Subcutaneous abdominal adipose tissue (tissue), 5 donors: Measurements from ENCODE around the gene PPP3CA.
"Not testable (repeated sequence)": the region's sequence is repeated elsewhere in the genome, so short reads cannot be mapped to it uniquely, and the experiment has no call there.

ENCODE experiments used
- H3K27ac ChIP-seq: one replicate; pipeline ENCODE4 v1.7.0; 2013; ENCODE audit warnings: low read depth, mild to moderate bottlenecking, inconsistent platforms, low read length, moderate library complexity
- H3K27me3 ChIP-seq, 5 donors: one replicate each; pipeline ENCODE4 v1.7.0; 2013; ENCODE audit warnings: low read length in 5 of 5, inconsistent platforms in 1 of 5; ENCODE audit not compliant: control insufficient read depth in 5 of 5, insufficient read depth in 4 of 5
- H3K36me3 ChIP-seq, 5 donors: one replicate each; pipeline ENCODE4 v1.7.0; 2013; ENCODE audit warnings: low read length in 5 of 5; ENCODE audit not compliant: control insufficient read depth in 5 of 5, insufficient read depth in 5 of 5
- H3K4me1 ChIP-seq, 5 donors: one replicate each; pipeline ENCODE4 v1.7.0; 2013; ENCODE audit warnings: low read length in 5 of 5, mild to moderate bottlenecking in 3 of 5, moderate library complexity in 1 of 5; ENCODE audit not compliant: control insufficient read depth in 5 of 5, insufficient read depth in 5 of 5
- H3K4me3 ChIP-seq, 5 donors: one replicate each; pipeline ENCODE4 v1.7.0; 2013; ENCODE audit warnings: low read length in 5 of 5, low read depth in 1 of 5
- H3K9ac ChIP-seq, 5 donors: one replicate each; pipeline ENCODE4 v1.7.0; 2013; ENCODE audit warnings: low read length in 5 of 5, mild to moderate bottlenecking in 4 of 5, moderate library complexity in 3 of 5
- H3K9me3 ChIP-seq, 5 donors: one replicate each; pipeline ENCODE4 v1.7.0; 2013; ENCODE audit warnings: low read length in 5 of 5; ENCODE audit not compliant: control insufficient read depth in 5 of 5
- donor health status: healthy.
- donor health status: healthy.
- donor health status: healthy.
- donor health status: healthy.
- donor health status: healthy.

PPP3CA gene

GRCh38 chr4:101147283-101147682 lies 200.0 kb downstream of the PPP3CA start:
- H3K4me1 ChIP-seq: no peaks in the 10 kb centered on the region
- H3K36me3 ChIP-seq: no peaks in the 10 kb centered on the region
- no peaks in the 10 kb centered on the region for H3K27me3 ChIP-seq
- H3K27ac ChIP-seq: no peak overlapping the region
- H3K9ac ChIP-seq: no peak overlapping the region
- H3K9me3 ChIP-seq: no peaks in the 10 kb centered on the region
- H3K4me3 ChIP-seq: no peak overlapping the region

DNA sequence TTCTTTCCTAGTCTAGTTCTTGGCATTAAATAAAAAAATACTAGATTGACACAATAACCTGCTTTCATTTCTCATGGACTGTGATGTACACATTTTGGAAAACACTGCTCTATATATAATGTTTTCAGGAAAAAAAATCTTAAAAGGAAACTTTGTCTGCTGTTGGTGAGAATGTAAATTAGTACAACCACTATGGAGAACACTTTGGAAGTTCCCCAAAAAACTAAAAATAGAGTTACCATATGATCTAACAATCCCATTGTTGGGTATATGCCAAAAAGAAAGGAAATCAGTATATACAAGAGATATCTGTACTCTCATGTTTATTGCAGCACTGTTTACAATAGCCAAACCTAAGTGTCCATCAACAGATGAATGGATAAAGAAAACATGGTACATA lies 202.3 kb downstream of the PPP3CA start:
- Histone ChIP-seq H3K36me3 (no peaks in the 10 kb centered on the region), H3K4me3 (no peak overlapping the region), H3K4me1 (no peaks in the 10 kb centered on the region), H3K9ac (no peak overlapping the region), H3K9me3 (no peaks in the 10 kb centered on the region), H3K27me3 (no peaks in the 10 kb centered on the region), H3K27ac (no peak overlapping the region)

GRCh38 chr4:101142259-101142658 lies 205.1 kb downstream of the PPP3CA start:
- no peaks in the 10 kb centered on the region for H3K36me3 ChIP-seq
- H3K4me3 ChIP-seq: no peak overlapping the region
- no peak overlapping the region for H3K9ac ChIP-seq
- H3K9me3 ChIP-seq: no peaks in the 10 kb centered on the region
- H3K27me3 ChIP-seq: no peaks in the 10 kb centered on the region
- H3K4me1 ChIP-seq: no peaks in the 10 kb centered on the region
- no peak overlapping the region for H3K27ac ChIP-seq

DNA sequence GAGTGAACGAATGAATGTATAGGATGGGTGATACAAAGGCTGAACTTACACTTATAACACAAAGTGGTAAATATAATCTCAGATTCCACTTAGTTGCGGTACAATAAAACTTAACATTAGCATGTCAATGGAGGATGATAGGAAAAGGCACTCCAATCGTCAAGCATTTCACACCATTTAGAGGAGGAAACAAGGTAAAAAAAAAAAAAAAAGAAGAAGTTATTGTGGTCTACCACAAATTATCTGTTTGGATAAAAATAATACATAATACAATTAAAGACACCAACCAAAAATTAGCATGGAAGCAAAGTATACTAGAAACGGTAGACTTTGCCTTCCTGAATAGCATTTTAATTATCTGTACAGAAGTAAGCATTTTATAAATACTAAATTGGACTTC lies 205.5 kb downstream of the PPP3CA start:
- Histone ChIP-seq H3K36me3 (no peaks in the 10 kb centered on the region), H3K27me3 (no peaks in the 10 kb centered on the region)

DNA sequence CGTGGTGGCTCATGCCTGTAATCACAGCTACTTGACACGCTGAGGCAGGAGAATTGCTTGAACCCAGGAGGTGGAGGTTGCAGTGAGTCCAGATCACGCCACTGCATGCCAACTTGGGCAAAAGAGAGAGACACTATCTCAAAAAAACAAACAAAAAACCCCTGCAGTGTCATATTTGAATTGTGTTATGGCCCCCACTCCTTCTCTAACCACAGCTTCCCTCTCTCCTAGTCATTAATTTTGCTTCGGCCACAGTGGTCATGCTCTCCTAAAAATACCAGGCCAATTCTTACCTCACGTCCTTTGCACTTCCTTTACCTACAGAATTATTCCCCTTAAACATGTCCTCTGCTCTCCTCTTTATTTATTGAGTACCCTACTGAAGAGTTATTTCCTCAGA lies 206.1 kb downstream of the PPP3CA start:
- H3K4me3 ChIP-seq: no peak overlapping the region
- H3K9ac ChIP-seq: no peak overlapping the region
- no peaks in the 10 kb centered on the region for H3K9me3 ChIP-seq
- no peaks in the 10 kb centered on the region for H3K4me1 ChIP-seq
- no peak overlapping the region for H3K27ac ChIP-seq
- H3K27me3 ChIP-seq: no peaks in the 10 kb centered on the region
- H3K36me3 ChIP-seq: no peaks in the 10 kb centered on the region

More for the DNA sequence above, 205.5 kb downstream of the PPP3CA start:
- Histone ChIP-seq H3K4me1 (no peaks in the 10 kb centered on the region), H3K4me3 (no peak overlapping the region), H3K27ac (no peak overlapping the region), H3K9ac (no peak overlapping the region), H3K9me3 (no peaks in the 10 kb centered on the region)

GRCh38 chr4:101140228-101140627 lies 207.1 kb downstream of the PPP3CA start:
- H3K9ac ChIP-seq: no peak overlapping the region
- H3K27ac ChIP-seq: no peak overlapping the region
- no peaks in the 10 kb centered on the region for H3K27me3 ChIP-seq
- H3K4me3 ChIP-seq: no peak overlapping the region
- peaks cover 0 to 2% (median 0%) of the 10 kb centered on the region in 5 donors for H3K4me1 ChIP-seq
- no peaks in the 10 kb centered on the region for H3K36me3 ChIP-seq
- H3K9me3 ChIP-seq: no peaks in the 10 kb centered on the region

- peaks cover 0 to 6% (median 0%) of the 10 kb centered on the region in 5 donors for H3K4me1 ChIP-seq
- H3K9me3 ChIP-seq: no peaks in the 10 kb centered on the region
- no peaks in the 10 kb centered on the region for H3K36me3 ChIP-seq
- no peaks in the 10 kb centered on the region for H3K27me3 ChIP-seq
- H3K4me3 ChIP-seq: no peak overlapping the region
- no peak overlapping the region for H3K27ac ChIP-seq
- no peak overlapping the region for H3K9ac ChIP-seq
Observed at GRCh38 chr4:101136373-101137370, 210.7 kb downstream of the PPP3CA start.

GRCh38 chr4:101135371-101136010 lies 211.8 kb downstream of the PPP3CA start:
- no peaks in the 10 kb centered on the region for H3K9me3 ChIP-seq
- peaks cover 0 to 6% (median 0%) of the 10 kb centered on the region in 5 donors for H3K4me1 ChIP-seq
- H3K36me3 ChIP-seq: no peaks in the 10 kb centered on the region
- no peak overlapping the region for H3K27ac ChIP-seq
- no peak overlapping the region for H3K4me3 ChIP-seq
- H3K9ac ChIP-seq: no peak overlapping the region
- H3K27me3 ChIP-seq: no peaks in the 10 kb centered on the region

DNA sequence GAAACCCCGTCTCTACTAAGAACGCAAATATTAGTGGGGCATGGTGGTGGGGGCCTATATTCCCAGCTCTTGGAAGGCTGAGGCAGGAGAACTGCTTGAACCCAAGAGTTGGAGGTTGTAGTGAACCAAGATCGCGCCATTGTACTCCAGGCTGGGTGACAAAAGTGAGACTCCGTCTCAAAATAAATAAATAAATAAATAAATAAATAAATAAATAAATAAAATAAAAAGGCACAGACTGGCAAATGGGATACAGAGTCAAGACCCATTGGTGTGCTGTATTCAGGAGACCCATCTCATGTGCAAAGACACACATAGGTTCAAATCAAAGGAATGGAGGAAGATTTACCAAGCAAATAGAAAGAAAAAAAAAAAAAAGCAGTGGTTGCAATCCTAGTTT lies 216.3 kb downstream of the PPP3CA start:
- H3K27me3 ChIP-seq, H3K36me3 ChIP-seq: not testable (repeated sequence)

GRCh38 chr4:101128898-101129297 lies 218.4 kb downstream of the PPP3CA start:
- H3K9me3 ChIP-seq, H3K27me3 ChIP-seq, H3K27ac ChIP-seq, H3K36me3 ChIP-seq, H3K4me1 ChIP-seq, H3K9ac ChIP-seq, H3K4me3 ChIP-seq: not testable (repeated sequence)

More for the DNA sequence above, 216.3 kb downstream of the PPP3CA start:
- H3K27ac ChIP-seq, H3K4me1 ChIP-seq, H3K9me3 ChIP-seq, H3K9ac ChIP-seq, H3K4me3 ChIP-seq: not testable (repeated sequence)
